GM21786 (cell line): ENCODE results near the gene GRB10.
"Not testable (repeated sequence)": the region's sequence is repeated elsewhere in the genome, so short reads cannot be mapped to it uniquely, and the experiment has no call there.

Experiments
- ATAC-seq: cut with Tn5 transposase; IDR thresholded peaks from one replicate; pipeline ENCODE4 v1.9.1; 2021; ENCODE audit not compliant: unreplicated experiment

GRB10 gene

GRCh38 chr7:50745336-50745735 lies 37.4 kb downstream of the GRB10 start:
- no peak for ATAC-seq

DNA sequence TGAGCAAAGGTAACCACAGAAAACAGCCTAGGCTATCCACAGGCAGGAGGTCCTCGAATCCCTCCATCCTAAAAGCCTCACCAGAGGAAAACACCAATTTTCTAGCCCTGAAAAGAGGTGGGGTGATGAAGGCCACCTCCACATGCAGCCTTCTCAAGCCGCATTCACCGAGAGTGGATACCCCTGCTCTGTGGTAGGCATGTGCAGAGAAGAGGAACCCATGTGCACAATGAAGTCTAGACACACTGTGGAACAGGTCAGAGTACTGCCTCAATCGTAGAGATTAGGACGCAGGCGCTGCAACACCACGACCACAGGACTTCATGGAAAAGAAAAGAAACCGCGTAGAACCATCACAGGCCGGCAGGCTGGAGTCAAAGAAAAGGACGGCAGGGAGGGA lies 38.8 kb downstream of the GRB10 start:
- ATAC-seq: no peak

GRCh38 chr7:50743016-50743415 lies 39.7 kb downstream of the GRB10 start:
- ATAC-seq: no peak

DNA sequence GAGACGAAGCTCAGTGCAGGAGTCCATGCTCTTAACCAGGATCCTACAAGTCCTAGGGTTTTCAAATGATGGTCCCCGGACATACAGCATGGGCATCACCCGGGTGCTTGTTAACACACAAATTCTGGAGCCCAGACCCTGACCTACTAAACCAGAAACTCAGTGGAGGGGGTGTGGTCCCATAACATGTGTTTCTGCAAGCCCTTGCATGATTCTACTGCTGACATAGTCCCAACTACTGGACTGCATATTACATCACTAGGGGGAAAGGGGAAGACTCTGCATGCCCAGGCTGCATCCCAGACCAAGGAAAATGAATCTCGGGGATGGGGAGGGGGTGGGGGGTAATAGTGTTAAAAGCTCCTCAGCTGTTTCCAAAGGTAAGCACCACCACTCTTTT lies 40.3 kb downstream of the GRB10 start:
- ATAC-seq: no peak

- ATAC-seq: no peak
Measured at GRCh38 chr7:50739744-50740435, 42.8 kb downstream of the GRB10 start.

GRCh38 chr7:50738932-50739331 lies 43.8 kb downstream of the GRB10 start:
- no peak for ATAC-seq

- not testable (repeated sequence) for ATAC-seq
Measured at GRCh38 chr7:50735836-50736235, 46.9 kb downstream of the GRB10 start.

DNA sequence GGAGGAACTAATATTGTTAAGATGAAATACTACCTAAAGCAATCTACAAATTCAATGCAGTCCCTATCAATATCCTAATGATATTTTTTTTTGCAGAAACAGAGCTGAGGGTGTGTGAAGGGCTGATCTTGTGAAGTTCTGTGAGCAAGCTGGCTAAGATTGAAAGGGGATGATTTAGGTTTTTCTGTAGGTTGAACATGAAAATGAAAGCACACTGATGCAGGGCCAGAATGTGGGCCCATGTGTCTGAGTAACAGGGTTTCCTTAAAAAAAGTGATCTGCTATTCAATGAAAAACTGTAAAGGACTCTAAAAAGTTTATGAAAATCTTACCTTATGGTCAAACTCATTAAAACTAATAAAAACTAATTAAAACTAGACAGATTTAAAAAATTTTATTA lies 47.4 kb downstream of the GRB10 start:
- no peak for ATAC-seq

DNA sequence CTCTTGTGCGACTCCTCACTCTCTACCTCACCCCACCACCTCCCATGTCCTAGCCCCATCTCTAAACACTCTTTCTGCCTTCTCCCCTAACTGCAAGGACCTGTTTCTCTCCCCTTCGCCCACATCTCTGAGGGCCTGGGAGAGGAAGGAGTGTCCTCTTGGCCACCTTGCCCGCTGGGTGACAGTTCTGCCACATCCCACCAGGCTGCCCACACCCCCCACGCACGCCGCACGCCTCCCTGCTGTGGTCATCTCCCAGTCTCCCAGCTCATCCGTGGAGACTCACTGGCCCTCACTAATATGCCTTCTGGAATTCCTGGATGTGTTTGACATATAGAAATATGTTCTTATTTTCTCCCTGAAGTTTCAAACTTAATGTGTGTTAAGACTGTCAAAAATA lies 48.5 kb downstream of the GRB10 start:
- ATAC-seq: no peak

GRCh38 chr7:50733552-50733951 lies 49.1 kb downstream of the GRB10 start:
- ATAC-seq: no peak

GRCh38 chr7:50731703-50732582 lies 50.8 kb downstream of the GRB10 start:
- no peak for ATAC-seq

GRCh38 chr7:50730446-50731400 lies 52.0 kb downstream of the GRB10 start:
- no peak for ATAC-seq

DNA sequence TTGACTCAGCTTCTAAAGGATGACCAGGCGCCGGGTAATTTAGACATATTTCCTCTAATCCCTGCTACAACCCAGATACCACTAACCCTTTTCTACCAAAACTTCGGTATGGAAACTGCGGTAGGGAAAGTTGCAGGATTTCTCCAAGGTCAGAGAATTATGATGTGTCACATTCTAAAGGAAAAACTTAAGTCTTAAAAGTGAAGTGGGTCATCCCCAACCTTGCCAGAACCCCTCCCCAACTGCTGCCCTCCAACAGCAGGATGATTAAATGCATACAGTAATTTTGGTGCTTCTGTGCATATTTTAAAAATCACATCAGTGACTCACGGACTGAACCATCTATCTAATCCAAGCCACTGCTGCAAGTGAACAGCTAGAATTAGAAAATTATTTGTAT lies 52.7 kb downstream of the GRB10 start:
- no peak for ATAC-seq

DNA sequence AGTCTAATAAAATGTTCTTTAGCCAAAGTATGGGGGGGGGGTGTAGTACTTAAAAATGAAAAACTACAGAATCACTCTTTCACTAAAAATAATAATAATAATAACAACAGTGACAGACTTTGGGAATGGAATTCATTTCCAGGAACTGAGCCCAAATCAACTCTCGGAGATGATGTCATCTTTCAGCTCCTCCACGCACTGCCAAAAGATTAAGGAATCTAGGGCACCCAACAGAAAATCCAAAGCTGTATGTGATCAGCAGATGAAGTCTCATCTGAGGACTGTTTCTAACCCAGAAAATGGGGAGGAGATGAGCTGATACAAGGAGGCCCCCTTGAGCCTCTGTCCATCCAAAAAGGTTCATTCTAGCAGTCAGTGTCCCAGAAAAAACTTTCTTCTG lies 54.5 kb downstream of the GRB10 start:
- ATAC-seq: no peak

DNA sequence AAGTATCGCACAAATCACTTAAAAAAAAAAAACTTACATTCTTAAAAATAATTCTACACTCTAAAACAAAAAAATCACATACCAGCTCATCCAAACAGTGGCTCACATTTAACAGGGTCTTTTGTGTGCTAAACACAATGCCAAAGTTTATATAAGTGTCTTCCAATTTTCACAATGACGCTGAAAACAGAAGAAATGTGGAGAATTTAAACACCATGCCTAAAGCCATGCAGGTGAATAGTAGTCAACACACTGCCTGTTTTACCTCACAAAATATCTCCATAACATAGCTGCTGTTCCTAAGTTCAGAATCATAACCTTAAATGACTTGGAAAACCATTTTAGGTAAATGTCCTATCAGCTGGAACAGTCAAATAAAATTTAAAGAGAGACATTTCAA lies 55.0 kb downstream of the GRB10 start:
- ATAC-seq: no peak

GRCh38 chr7:50727072-50727471 lies 55.6 kb downstream of the GRB10 start:
- ATAC-seq: no peak

- no peak for ATAC-seq
Measured at GRCh38 chr7:50725774-50726173, 56.9 kb downstream of the GRB10 start.

- no peak for ATAC-seq
Measured at GRCh38 chr7:50724526-50725520, 57.9 kb downstream of the GRB10 start.

GRCh38 chr7:50723888-50724287 lies 58.8 kb downstream of the GRB10 start:
- no peak for ATAC-seq

DNA sequence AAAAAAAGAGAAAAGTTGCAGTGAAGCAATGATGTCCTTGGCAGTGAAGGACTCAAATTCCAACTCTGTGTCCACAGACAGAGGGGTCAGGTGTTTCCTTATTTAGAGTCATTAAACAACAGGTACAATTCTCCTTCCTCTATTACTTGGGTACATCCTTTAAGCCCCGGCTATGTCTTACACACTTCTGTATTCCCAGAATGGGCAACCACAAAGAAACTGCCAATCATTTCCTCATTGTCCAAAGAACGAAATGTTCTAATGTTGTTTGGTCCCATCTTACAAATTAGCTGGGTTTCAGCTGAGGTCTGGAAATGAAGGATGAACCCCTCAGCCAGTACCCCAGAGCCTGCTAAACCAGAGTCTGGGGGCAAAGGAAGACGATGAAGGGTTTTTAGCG lies 59.5 kb downstream of the GRB10 start:
- no peak for ATAC-seq
